Astrocyte (in vitro differentiated cells and primary cell): ENCODE measurements around the gene SPR.

Experiments
- CTCF ChIP-seq: IDR thresholded peaks from 2 replicates; pipeline ENCODE4 v1.5.1; 2011; ENCODE audit warnings: low read depth, mild to moderate bottlenecking, inconsistent platforms, low read length, moderate library complexity; ENCODE audit not compliant: insufficient read depth
- EZH2 ChIP-seq: IDR thresholded peaks from 2 replicates; pipeline ENCODE4 v1.6.1; 2012; ENCODE audit warnings: mild to moderate bottlenecking, low read length, inconsistent platforms; ENCODE audit not compliant: insufficient read depth

GRCh38 chr2:72843301-72843700 is 43.9 kb upstream of the SPR start:
- no peak for TF ChIP-seq CTCF
- no peak for TF ChIP-seq EZH2
